GM12865 (cell line): ENCODE results near the gene HSPA5.
"Not testable (repeated sequence)": the region's sequence is repeated elsewhere in the genome, so short reads cannot be mapped to it uniquely, and the experiment has no call there.

Experiments
- DNase-seq: peaks from one replicate; pipeline ENCODE4 v3.0.0; 2010; ENCODE audit warnings: low read depth
- H3K4me3 ChIP-seq: 2 replicates; pipeline ENCODE4 v1.5.1; 2011; ENCODE audit warnings: mild to moderate bottlenecking, low read depth, low read length, control low read depth
- TF ChIP-seq, protein P1 (sequence below): IDR thresholded peaks from 2 replicates; pipeline ENCODE4 v1.5.1; 2011; ENCODE audit warnings: low read length, control low read depth, low read depth, inconsistent platforms; ENCODE audit not compliant: insufficient read depth; ENCODE audit errors: missing control alignments

HSPA5 gene

DNA sequence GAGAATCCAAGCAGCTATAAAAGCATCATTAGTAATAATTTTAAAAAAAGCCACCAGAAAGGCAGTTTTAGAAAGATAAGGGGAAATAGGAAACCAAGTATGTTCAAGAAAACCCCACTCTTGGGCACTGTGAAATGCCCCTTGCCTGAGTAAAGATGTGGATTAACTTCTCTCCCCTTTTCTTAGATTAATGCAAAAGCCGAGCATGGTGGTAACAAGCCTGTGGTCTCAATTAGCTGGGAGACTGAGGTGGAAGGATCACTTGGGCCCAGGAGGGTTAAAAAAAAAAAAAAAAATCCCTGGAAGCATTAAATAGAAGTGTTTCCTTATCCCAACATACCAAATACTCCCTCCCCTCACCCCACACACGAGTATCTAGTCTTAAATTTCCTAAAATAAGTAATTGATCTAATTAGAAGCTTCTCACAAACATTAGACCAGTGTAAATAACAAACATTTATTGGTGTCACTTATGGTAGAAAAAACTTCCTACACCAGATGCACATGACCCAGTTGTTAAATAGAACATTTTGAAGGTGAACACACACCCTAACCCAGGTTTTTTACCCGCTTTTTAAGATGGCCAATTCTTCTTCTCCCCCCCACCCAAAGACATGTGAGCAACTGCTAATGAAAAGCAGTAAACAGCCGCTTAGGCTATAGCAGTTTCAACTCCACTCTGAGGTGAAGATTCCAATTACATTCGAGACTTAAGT lies 5.2 kb downstream of the HSPA5 start:
- no peak overlapping the region for H3K4me3 ChIP-seq
- no peak for DNase-seq
- TF ChIP-seq, protein P1, sequence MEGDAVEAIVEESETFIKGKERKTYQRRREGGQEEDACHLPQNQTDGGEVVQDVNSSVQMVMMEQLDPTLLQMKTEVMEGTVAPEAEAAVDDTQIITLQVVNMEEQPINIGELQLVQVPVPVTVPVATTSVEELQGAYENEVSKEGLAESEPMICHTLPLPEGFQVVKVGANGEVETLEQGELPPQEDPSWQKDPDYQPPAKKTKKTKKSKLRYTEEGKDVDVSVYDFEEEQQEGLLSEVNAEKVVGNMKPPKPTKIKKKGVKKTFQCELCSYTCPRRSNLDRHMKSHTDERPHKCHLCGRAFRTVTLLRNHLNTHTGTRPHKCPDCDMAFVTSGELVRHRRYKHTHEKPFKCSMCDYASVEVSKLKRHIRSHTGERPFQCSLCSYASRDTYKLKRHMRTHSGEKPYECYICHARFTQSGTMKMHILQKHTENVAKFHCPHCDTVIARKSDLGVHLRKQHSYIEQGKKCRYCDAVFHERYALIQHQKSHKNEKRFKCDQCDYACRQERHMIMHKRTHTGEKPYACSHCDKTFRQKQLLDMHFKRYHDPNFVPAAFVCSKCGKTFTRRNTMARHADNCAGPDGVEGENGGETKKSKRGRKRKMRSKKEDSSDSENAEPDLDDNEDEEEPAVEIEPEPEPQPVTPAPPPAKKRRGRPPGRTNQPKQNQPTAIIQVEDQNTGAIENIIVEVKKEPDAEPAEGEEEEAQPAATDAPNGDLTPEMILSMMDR, result no peak

DNA sequence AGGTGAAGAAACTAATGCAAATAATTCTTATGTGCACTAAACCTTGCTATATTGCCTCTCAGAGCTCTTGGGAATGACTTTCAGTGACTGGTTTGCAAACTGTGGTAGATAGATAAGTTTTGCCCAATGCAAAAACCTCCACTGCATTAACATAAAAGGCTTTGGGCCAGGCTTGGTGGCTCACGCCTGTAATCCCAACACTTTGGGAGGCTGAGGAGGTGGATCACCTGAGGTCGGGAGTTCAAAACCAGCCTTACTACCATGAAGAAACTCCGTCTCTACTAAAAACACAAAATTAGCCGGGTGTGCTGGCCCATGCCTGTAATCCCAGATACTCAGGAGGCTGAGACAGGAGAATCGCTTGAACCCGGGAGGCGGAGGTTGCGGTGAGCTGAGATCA lies 7.0 kb downstream of the HSPA5 start:
- not testable (repeated sequence) for DNase-seq, H3K4me3 ChIP-seq

DNA sequence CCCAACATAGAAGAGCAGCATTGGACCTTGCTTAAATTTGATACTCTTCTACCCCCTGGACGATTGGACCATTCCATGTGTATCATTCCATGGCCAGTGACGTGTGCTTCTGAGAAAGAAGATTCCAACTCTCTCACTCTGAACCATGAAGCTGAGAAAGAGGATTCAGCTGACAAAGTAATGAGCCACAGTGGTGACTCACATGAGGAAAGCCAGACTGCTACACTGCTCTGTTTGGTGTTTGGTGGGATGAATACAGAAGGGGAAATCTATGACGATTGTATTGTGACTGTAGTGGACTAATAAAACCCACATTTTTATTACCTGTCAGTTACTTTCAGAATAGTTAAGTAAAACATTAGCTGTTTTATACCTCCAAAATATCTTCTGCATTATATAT lies 7.5 kb downstream of the HSPA5 start:
- H3K4me3 ChIP-seq, result no peak overlapping the region
- no peak for DNase-seq
- TF ChIP-seq, protein P1, result no peak

DNA sequence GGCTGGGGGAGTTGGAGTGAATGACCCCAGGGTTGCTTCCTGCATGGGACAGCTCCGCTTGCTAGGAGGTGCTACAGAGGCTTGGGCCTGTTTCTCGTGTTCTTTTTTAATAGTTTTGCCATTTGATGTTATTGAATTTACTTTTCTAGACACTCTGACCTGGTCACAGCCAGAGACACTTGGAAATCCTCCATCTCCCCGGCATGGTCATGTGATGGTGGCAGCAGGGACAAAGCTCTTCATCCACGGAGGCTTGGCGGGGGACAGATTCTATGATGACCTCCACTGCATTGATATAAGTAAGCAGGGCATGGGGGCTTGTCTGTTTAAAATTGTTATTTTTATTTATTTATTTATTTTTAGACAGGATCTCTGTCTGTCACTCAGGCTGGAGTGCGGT lies 13.4 kb downstream of the HSPA5 start:
- DNase-seq, result no peak
- TF ChIP-seq, protein P1, result no peak
- no peak overlapping the region for H3K4me3 ChIP-seq

DNA sequence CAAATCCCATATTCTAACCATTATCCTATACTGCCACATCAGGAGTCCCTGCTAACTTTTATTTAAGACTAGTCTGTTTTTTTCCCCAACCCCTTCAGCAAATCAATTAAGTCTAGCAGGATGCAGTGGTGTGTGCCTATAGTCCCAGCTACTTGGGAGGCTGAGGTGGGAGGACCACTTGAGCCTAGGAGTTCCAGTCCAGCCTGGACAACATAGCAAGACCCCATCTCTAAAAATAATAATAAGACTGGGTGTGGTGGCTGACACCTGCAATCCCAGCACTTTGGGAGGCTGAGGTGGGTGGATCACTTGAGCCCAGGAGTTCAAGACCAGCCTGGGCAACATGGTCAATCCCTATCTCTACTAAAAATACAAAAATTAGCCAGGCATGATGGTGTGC lies 16.3 kb downstream of the HSPA5 start:
- not testable (repeated sequence) for DNase-seq, H3K4me3 ChIP-seq

DNA sequence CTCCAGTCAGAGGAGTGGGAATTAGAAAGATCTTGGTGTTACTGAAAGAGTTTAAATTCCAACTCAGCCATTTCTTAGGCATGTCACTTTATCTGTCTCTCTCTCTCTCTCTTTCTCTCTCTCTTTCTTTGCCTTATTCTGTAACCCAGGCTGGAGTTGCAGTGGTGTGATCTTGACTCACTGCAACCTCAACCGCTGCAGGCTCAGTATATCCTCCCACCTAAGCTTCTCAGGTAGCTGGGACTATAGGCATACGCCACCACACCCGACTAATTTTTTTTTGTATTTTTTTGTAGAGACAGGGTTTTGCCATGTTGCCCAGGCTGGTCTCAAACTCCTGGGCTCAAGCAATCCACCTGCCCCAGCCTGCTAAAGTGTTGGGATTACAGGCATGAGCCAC lies 22.5 kb downstream of the HSPA5 start:
- DNase-seq, result no peak
- no peak overlapping the region for H3K4me3 ChIP-seq
- TF ChIP-seq, protein P1, result no peak

DNA sequence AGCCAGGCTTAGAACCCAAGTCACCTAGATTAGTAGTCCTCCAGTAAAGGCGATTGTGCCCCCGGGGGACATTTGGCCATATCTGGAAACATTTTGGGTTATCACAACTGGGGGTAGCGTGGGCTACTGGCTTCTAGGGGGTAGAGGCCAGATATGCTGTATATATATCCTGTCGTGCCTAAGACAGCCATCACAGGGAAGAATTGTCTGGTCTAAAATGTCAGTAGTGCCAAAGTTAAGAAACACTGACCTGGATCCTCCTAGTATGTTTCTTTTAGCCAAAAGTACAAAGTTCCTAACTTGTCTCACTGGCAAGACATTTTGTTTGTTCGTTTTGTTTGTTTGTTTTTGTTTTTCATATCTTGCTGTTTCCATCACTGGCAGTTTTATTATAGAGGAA lies 27.0 kb downstream of the HSPA5 start:
- no peak for DNase-seq
- no peak overlapping the region for H3K4me3 ChIP-seq
- TF ChIP-seq, protein P1, result no peak

DNA sequence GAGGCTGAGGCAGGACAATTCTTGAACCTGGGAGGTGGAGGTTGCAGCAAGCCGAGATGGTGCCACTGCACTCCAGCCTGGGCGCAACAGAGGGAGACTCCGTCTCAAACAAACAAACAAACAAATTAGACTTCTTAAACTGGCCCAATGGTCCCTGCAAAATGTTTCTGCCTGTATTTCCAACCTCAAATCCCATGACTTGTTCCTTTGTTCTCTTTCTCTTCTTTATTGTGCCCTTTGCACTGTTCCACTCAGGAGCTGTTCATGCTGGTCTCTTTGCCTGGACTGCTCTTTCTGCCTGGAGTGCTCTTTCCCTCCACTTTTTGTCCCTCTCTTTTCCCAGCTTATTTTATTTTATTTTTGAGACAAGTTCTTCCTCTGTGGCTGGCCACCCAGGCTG lies 36.7 kb downstream of the HSPA5 start:
- no peak for DNase-seq
- TF ChIP-seq, protein P1, result no peak

More for the DNA sequence above, 36.7 kb downstream of the HSPA5 start:
- H3K4me3 ChIP-seq, result no peak overlapping the region
